Left cardiac atrium (tissue), 2 donors: ENCODE data around the gene FAS. TPM values are rescaled to one million over a fixed set of nuclear protein-coding genes. Genes with fewer than 3 reads are reported as not detected.

Experiments used
- microRNA-seq, 2 donors: library from miRNA; unstranded; fragments of <30 nt; microRNA quantifications; one replicate each; pipeline ENCODE4 v1.2.0, GENCODE V29; 2020
- total RNA-seq, 2 donors: library from RNA; stranded (reverse); fragmentation: NEBNext Ultra II Directional; extraction: Animal tissue kit (Norgen Biotek cat#: 25700); gene quantifications; one replicate each; pipeline ENCODE4 v1.2.1, GENCODE V29; 2021
- donor health status: DM: no; HTN: yes; CAD: no; lungs with severe emphysema.
- donor health status: DM: yes; HTN: yes; CAD: no.

The FAS gene
- total RNA-seq, 2 donors from 2014 or later: 6.6 to 8.1 TPM

Small RNA genes lying within 50 kb of the gene (microRNA-seq; reads per million reads assigned to microRNA genes)
- gene MIR4679-1 (0 reads per million in 2 donors), gene MIR4679-2 (0 reads per million in 2 donors)

Other genes starting within 250 kb of the FAS start
- not detected for gene LIPN, start 230.8 kb upstream of the FAS start, total RNA-seq
- under 1 TPM in 1 of 2 donors, not detected in 1; 0.18 TPM for gene LIPM, start 188.1 kb upstream of the FAS start, total RNA-seq
- not detected for gene ANKRD22, start 139.0 kb upstream of the FAS start, total RNA-seq
- 1 to 10 TPM; 7.8 to 8.1 TPM for gene STAMBPL1, start 110.6 kb upstream of the FAS start, total RNA-seq
- 1,000 to 10,000 TPM; 1,100 to 1,897 TPM for gene ACTA2, start 38.0 kb upstream of the FAS start, total RNA-seq
- gene CH25H, start 216.5 kb downstream of the FAS start, total RNA-seq: 1 to 10 TPM in 1 of 2 donors, under 1 TPM in 1; 0.44 to 1.2 TPM